ACHN (cell line): ENCODE results near the gene PDSS2.
"Not testable (repeated sequence)": the region's sequence is repeated elsewhere in the genome, so short reads cannot be mapped to it uniquely, and the experiment has no call there.

ENCODE experiments used
- DNase-seq: peaks from one replicate; pipeline ENCODE4 v3.0.0-alpha.2; 2015
- in situ Hi-C: cut with HindIII; loops from 2 replicates; pipeline ENCODE4 v1.10.0; 2017; ENCODE audit warnings: low sequenced_read_pairs, low pct_ligation_motif_present, low pct_unique_long_range_greater_than_20kb

PDSS2 gene

GRCh38 chr6:107434812-107435211 lies 24.6 kb downstream of the PDSS2 start:
- DNase-seq = no peak
- in situ Hi-C loops = no loop called here

- in situ Hi-C loops, DNase-seq: not testable (repeated sequence)
These were observed 33.4 kb downstream of the PDSS2 start for GRCh38 chr6:107425951-107426350.

DNA sequence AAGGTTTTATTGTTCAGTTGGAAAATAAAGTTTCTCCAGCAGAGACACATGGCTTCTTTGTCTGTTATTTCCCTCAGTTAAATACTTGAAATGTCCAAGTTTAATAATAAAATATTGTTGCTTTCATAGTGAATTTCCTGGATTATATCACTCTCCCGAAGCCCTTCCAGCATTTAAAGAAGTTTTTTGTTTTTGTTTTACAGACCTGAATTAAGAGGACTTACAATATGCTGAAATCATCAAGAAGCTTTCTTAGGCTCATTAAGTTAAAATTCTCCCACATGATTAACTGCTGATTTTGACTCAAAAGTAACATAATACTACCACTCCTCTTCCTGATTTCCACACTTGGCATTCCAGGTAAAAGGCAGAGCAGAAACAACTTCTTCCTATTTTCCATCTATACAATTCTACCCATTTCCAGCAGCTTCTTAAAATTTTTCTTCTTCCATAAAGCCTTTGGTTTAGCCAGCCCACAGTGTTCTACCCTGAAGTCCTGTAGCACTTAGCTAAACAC lies 35.8 kb downstream of the PDSS2 start:
- in situ Hi-C loops = no loop called here
- no peak for DNase-seq

DNA sequence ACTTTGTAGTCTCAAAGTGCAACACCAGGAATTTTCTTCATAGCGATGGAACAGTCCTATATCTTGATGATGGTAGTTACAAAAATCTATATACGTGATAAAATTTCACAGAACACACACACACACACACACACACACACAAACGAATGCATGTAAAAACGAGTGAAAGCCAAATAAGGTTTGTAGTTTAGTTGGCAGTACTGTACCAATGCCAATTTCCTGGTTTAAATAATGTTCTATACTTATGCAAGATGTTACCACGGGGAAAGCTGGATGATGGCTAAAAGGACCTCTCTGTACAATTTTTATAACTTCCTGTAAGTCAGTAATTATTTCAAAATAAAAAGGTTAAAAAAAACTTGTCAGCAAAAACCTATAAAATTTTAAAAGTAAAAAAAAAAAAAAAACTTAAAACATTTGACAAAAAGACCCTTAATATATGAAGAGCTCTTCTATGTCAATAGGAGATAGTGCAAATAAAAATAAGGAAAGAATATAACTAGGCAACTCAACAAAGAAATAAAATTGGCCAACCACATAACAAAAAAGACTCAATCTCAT lies 37.6 kb downstream of the PDSS2 start:
- in situ Hi-C loops = no loop called here
- DNase-seq = no peak

DNA sequence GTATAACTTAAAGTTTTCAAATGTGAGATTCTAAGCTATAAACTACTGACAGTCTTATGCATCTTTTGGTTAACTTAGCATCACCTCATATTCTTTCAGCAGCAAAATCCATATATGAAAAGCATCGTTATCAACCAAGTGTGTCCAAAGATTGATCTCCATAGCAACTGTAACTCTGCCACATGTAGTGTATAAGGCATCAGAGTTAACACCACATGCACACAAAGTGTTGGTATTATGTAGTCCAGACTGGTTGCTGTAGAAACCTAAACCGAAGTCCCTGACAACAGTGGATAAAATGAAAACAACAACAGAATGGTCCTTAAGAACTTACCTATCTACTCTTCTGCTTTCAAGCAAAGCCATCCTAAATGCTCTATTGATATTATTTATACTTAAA lies 39.6 kb downstream of the PDSS2 start:
- in situ Hi-C loops = no loop called here

DNA sequence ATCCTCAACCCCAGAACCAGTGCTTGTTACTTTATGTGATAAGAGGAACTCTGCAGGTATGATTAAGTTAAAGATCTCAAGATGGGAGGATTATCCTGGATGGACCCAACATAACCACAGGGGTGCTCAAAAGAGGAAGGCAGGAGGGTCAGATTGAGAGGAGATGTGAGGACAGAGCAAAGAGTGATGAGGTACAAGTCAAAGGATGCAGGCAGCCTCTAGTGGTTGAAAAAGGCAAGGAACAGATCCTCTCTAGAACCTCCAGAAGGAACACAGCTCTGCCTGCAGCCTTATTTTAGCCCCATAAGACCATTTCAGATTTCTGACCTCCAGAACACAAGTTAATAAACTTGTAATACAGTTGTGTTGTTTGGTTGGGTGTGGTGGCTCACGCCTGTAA lies 41.2 kb downstream of the PDSS2 start:
- DNase-seq = peak; percentile 4
- in situ Hi-C loops = no loop called here

More for the DNA sequence above, 39.6 kb downstream of the PDSS2 start:
- DNase-seq = no peak

DNA sequence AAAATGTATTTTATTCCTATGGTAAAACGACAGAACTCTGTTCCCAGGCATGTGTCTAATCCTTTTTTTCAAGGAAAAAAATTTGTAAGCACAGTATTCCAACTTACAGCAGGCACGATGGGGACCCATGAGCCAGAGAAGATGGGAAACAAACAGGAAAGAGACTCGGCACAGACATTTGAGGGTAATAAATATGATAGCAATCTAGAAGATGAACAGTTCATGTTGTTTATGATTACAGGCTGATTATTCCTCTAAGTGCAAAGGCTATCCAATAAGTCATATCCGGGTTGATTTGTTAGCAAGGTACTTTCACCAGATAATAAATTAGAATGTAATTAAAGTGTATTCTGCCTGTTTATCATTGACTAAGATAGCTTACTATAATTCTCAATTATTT lies 43.2 kb downstream of the PDSS2 start:
- no peak for DNase-seq
- in situ Hi-C loops = no loop called here

DNA sequence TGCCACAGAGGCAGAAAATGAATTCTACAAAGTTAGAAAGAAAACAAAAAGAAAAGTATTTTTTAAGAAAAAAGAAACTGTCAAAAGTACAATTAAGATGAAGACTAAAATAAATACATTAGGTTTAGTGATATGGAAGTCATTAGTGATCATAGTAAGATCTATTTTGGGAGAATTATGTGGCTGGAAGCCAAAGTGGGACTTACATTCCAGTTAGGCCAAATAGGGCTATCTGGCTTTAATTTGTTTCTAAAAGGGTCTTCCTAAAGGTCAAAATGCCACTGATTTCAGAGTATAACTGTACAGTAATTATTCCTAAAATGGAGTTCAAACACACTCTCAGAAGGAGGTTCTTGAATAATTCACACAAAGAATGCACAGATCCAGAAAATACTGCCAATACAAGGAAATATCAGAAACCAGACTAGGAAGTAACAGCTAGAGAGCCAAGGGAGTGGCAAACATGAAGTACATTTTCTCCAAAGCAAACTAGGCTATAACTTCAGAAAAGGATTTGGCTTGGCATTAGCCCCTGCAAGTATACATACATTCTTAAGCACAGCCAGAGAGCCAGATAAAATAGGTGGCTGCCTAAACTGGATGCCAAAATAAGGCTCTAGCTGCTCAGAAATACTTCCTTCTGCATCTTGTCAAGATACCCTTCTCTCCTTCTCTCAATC lies 45.3 kb downstream of the PDSS2 start:
- in situ Hi-C loops = no loop called here
- no peak for DNase-seq

DNA sequence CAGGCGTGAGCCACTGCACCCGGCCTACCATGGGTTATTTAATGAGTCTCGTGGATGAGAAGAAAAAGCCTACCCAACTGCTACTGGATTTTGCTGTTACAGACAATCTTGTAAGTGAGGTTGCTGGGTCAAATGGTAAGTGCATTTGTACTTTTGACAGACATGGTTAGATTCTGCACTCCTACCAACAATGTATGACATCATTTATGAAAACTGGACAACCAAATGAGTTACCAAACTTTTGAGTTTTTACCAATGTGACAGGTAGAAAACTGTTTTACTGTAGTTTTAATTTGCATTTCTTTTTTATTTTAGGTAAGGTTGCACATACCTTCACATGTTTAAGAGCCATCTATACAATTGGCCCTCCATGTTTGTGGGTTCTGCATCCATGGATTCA lies 48.2 kb downstream of the PDSS2 start:
- DNase-seq = no peak
- in situ Hi-C loops = no loop called here

- DNase-seq = no peak
- in situ Hi-C loops = no loop called here
These were observed 49.4 kb downstream of the PDSS2 start for GRCh38 chr6:107409942-107410341.

DNA sequence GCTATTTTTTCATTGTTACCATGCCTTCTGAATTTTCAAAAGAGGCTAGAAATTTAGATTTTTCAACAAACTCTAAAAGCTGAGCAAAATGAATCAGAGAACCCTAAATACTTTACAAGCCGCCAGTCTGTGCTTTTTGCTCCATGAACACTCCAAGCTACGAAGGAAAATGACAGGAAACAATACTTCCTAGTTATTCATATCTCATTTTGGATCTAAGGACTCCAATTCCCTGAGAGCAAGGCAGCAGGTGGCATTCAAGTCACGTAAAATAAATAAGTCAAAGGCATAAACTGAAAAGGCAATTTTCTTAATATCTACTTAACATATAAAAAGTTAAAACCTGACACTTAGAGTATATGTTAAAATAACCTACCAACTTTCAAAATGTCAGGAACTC lies 50.6 kb downstream of the PDSS2 start:
- in situ Hi-C loops = no loop called here
- no peak for DNase-seq

- no peak for DNase-seq
- in situ Hi-C loops = no loop called here
These were observed 54.4 kb downstream of the PDSS2 start for GRCh38 chr6:107405002-107405401.

- in situ Hi-C loops = no loop called here
- DNase-seq = no peak
These were observed 56.8 kb downstream of the PDSS2 start for GRCh38 chr6:107402533-107402932.

DNA sequence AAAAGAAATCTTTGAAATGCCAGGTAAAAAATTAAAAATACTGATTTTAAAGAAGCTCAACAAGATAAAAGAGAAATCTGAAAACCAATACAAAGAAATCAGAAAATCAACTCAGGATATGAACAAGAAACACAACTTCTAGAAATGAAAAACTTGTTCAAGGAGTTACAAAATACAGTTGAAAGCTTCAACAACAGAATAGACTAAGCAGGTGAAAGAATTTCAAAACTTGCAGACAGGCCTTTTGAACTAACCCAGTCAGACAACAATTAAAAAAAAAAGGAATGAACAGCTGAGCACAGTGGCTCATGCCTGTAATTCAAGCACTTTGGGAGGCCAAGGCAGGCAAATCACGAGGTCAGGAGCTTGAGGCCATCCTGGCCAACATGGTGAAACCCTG lies 57.8 kb downstream of the PDSS2 start:
- no peak for DNase-seq

GRCh38 chr6:107400616-107401147 lies 58.7 kb downstream of the PDSS2 start:
- in situ Hi-C loops = no loop called here
- DNase-seq = no peak

More for the DNA sequence above, 57.8 kb downstream of the PDSS2 start:
- in situ Hi-C loops = no loop called here

DNA sequence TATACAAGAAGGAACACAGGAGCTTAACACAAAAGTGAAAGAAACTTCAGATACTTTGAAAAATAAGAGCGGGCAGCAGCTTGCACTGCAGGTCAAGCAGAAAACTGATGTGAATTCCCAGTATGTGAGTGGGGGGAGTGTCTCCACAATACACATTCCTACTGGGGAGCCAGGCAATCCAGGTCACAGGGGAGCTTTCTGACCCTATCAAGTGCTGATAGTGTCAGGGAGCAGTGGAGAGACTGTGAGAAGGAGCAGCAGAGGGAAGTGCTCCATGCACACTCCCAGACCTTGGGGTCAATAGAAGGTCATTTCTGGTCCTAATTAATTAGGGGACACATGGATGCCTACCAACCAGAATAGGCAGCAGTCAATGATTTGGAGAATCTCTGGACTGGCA lies 59.4 kb downstream of the PDSS2 start:
- in situ Hi-C loops = no loop called here
- no peak for DNase-seq

DNA sequence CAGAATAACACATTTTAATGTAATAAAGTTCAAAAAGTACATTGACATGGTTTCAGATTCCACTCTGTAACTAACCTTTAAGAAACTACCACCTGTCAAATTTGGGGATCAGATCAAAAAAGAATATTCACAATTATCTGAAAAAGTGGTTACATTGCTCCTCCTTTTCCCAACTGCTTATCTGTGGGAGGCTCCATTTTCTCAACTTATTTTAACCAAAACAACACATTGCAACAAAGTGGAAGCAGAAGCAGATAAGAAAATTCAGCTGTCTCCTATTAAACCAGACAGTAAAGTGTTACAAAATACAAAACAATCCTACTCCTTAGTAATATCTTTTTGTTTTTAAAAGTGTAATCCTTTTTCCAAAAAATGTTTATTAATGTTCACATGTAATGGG lies 61.4 kb downstream of the PDSS2 start:
- no peak for DNase-seq
- in situ Hi-C loops = no loop called here

DNA sequence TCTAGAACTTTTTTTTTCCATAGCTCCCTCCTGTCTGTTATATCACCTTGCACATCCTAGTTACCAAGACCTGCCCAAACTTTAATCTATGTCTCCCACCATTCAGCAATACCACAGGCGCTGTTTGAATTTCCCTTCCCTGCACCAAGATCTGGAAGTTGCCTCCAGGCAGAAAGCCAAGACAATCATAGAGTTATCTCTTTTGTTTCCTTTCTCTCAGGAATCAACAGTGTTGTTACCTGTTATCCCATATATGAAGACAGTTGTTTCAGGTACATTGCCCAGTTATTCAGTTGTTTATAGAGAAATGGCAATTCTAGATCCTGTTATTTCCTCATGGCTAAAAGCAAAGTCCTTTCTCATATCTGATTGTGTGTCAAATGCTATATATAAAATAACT lies 63.2 kb downstream of the PDSS2 start:
- no peak for DNase-seq
- in situ Hi-C loops = no loop called here

DNA sequence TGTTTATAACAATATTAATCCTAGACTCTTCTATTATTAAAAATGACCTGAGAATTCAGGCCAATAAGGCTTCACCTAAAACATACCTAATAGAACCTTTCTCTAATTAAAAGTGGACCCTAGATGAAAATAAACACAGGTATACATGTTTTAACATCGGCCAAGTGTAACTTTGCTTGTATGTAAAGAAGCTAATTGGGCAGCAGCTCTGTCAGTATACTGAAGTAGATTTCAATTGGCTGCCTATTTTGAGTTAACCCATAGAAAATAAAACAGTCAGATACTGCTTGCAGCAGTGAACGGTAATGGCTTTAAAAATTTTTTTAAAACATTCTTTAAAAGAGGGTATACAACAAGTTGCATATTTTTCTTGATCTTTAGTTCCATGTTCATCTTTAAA lies 67.3 kb downstream of the PDSS2 start:
- in situ Hi-C loops = no loop called here
- no peak for DNase-seq
